Measurements from ENCODE around the gene PPP1R15A. TPM values are rescaled to one million over a fixed set of nuclear protein-coding genes. Genes with fewer than 3 reads are reported as not detected.

The PPP1R15A gene
- total RNA-seq, 1 donor from 2014 or later, result 52.1 TPM

DNA sequence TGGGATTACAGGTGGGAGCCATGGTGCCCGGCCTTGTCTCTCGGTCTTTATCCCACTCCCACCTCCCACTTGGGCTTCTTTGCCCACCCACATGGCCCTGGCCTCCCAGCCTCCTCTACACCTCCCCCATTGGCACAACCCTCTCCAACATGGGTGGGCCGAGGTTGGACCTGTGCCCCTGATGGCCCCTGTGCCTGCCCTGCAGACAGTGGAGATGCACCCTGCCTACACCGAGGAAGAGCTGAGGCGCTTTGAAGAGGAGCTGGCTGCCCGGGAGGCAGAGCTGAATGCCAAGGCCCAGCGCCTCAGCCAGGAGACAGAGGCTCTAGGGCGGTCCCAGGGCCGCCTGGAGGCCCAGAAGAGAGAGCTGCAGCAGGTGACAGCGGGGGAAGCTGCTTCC lies 48.7 kb downstream of the PPP1R15A start:
- Histone ChIP-seq H3K4me3 (no peak overlapping the region), H3K36me3 (peaks cover 0 to 48% of the 10 kb centered on the region in 2 donors), H3K9me3 (no peaks in the 10 kb centered on the region), H3K27me3 (no peaks in the 10 kb centered on the region), H3K4me1 (no peaks in the 10 kb centered on the region), H3K27ac (no peak overlapping the region)
- TF ChIP-seq, protein P1, sequence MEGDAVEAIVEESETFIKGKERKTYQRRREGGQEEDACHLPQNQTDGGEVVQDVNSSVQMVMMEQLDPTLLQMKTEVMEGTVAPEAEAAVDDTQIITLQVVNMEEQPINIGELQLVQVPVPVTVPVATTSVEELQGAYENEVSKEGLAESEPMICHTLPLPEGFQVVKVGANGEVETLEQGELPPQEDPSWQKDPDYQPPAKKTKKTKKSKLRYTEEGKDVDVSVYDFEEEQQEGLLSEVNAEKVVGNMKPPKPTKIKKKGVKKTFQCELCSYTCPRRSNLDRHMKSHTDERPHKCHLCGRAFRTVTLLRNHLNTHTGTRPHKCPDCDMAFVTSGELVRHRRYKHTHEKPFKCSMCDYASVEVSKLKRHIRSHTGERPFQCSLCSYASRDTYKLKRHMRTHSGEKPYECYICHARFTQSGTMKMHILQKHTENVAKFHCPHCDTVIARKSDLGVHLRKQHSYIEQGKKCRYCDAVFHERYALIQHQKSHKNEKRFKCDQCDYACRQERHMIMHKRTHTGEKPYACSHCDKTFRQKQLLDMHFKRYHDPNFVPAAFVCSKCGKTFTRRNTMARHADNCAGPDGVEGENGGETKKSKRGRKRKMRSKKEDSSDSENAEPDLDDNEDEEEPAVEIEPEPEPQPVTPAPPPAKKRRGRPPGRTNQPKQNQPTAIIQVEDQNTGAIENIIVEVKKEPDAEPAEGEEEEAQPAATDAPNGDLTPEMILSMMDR (IDR thresholded peaks at IDR 0.05), result no peak
- TF ChIP-seq POLR2AphosphoS5 (IDR thresholded peaks at IDR 0.05; ENCODE audit: insufficient read depth in 1 of 2, low read depth in 1 of 2) (no peak), POLR2A (IDR thresholded peaks at IDR 0.05) (no peak)
- no peak for DNase-seq (ENCODE audit: extremely low spot score in 2 of 2)
- intact Hi-C loops (cut with DNase I), result no loop called here

DNA sequence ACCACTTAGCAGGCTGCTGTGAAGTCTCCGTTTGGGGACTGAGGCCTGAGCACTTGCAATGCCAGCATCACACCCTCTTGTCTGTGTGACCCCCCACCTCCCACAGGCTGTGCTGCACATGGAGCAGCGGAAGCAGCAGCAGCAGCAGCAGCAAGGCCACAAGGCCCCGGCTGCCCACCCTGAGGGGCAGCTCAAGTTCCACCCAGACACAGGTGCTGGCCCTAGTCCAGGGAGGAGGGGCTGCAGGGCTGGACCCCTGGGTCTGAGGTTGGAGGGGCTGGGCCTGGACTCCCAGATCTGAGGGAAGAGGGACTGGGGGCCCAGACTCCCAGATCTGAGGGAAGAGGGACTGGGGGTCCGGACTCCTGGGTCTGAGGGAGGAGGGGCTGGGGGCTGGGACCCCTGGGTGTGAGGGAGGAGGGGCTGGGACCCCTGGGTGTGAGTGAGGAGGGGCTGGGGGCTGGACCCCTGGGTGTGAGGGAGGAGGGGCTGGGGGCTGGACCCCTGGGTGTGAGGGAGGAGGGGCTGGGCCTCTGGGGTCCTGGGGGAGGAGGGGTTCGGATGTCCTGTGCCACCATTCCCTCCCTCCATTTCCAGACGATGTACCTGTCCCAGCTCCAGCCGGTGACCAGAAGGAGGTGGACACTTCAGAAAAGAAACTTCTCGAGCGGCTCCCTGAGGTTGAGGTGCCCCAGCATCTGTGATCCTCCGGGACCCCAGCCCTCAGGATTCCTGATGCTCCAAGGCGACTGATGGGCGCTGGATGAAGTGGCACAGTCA lies 49.7 kb downstream of the PPP1R15A start:
- intact Hi-C loops (cut with DNase I), result no loop called here
- TF ChIP-seq, protein P1 (IDR thresholded peaks at IDR 0.05), result no peak
- TF ChIP-seq POLR2AphosphoS5 (IDR thresholded peaks at IDR 0.05; ENCODE audit: insufficient read depth in 1 of 2, low read depth in 1 of 2) (no peak), POLR2A (IDR thresholded peaks at IDR 0.05) (no peak)
- Histone ChIP-seq H3K9me3 (no peaks in the 10 kb centered on the region), H3K4me1 (peaks cover under 1% of the 10 kb centered on the region), H3K4me3 (no peak overlapping the region), H3K36me3 (peaks cover 0 to 38% of the 10 kb centered on the region in 2 donors), H3K27me3 (no peaks in the 10 kb centered on the region), H3K27ac (no peak overlapping the region)
- DNase-seq (ENCODE audit: extremely low spot score in 2 of 2), result no peak

- no peak for DNase-seq (ENCODE audit: extremely low spot score in 2 of 2)
- Histone ChIP-seq H3K9me3 (no peaks in the 10 kb centered on the region), H3K36me3 (peaks cover 0 to 32% of the 10 kb centered on the region in 2 donors), H3K27me3 (no peaks in the 10 kb centered on the region), H3K27ac (no peak overlapping the region), H3K4me3 (no peak overlapping the region), H3K4me1 (peaks cover 9% of the 10 kb centered on the region)
- TF ChIP-seq POLR2A (IDR thresholded peaks at IDR 0.05), result no peak
- intact Hi-C loops (cut with DNase I), result no loop called here
Measured at GRCh38 chr19:48922548-48923490, 50.6 kb downstream of the PPP1R15A start.

DNA sequence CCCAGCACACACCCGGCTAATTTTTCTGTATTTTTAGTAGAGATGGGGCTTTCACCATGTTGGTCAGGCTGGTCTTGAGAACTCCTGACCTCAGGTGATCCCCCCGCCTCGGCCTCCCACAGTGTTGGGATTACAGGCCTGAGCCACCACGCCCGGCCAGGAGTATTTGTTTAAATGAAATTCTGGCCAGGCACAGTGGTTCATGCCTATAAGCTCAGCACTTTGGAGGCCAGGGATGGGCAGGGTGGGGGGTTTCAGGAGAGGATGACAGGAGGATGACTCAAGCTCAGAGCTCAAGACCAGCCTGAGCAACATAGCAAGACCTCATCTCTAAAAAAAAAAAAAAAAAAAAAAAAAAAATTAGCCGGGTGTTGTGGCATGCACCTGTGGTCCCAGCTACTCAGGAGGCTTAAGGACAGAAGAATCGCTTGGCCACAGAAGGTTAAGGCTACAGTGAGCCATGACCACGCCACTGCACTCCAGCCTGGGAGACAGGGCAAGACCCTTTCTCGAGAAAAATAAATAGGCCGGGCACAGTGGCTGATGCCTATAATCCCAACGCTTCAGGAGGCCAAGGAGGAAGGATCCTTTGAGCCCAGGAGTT lies 53.1 kb downstream of the PPP1R15A start:
- H3K36me3 ChIP-seq, result peaks cover 0 to 9% of the 10 kb centered on the region in 2 donors
- no peaks in the 10 kb centered on the region for H3K9me3 ChIP-seq
- no peaks in the 10 kb centered on the region for H3K27me3 ChIP-seq
- TF ChIP-seq POLR2AphosphoS5 (IDR thresholded peaks at IDR 0.05; ENCODE audit: insufficient read depth in 1 of 2, low read depth in 1 of 2) (no peak), POLR2A (IDR thresholded peaks at IDR 0.05) (no peak)
- TF ChIP-seq, protein P1 (IDR thresholded peaks at IDR 0.05), result no peak
- no peak overlapping the region for H3K4me3 ChIP-seq
- DNase-seq (ENCODE audit: extremely low spot score in 2 of 2), result no peak
- H3K27ac ChIP-seq, result no peak overlapping the region
- intact Hi-C loops (cut with DNase I), result no loop called here
- peaks cover 9% of the 10 kb centered on the region for H3K4me1 ChIP-seq

Other genes starting within 250 kb of the PPP1R15A start
- gene DBP, start 235.0 kb upstream of the PPP1R15A start, total RNA-seq, result 4.9 TPM
- gene CA11, start 226.2 kb upstream of the PPP1R15A start, total RNA-seq, result 7.9 TPM
- 0.98 TPM for gene NTN5, start 199.4 kb upstream of the PPP1R15A start, total RNA-seq
- gene FUT2, start 176.4 kb upstream of the PPP1R15A start, total RNA-seq, result 6.1 TPM
- gene MAMSTR, start 152.7 kb upstream of the PPP1R15A start, total RNA-seq, result 3.4 TPM
- 31.2 TPM for gene RASIP1, start 131.8 kb upstream of the PPP1R15A start, total RNA-seq
- gene IZUMO1, start 125.5 kb upstream of the PPP1R15A start, total RNA-seq, result 2.2 TPM
- 6.4 TPM for gene FUT1, start 119.8 kb upstream of the PPP1R15A start, total RNA-seq
- not detected for gene FGF21, start 116.9 kb upstream of the PPP1R15A start, total RNA-seq
- gene BCAT2, start 61.4 kb upstream of the PPP1R15A start, total RNA-seq, result 41.5 TPM
- 19.2 TPM for gene HSD17B14, start 35.9 kb upstream of the PPP1R15A start, total RNA-seq
- gene PLEKHA4, start 3.8 kb upstream of the PPP1R15A start, total RNA-seq, result 37.1 TPM
- not detected for gene TULP2, start 26.3 kb downstream of the PPP1R15A start, total RNA-seq
- gene NUCB1, start 27.9 kb downstream of the PPP1R15A start, total RNA-seq, result 151 TPM
- not detected for gene DHDH, start 61.3 kb downstream of the PPP1R15A start, total RNA-seq
- 52.3 TPM for gene BAX, start 82.5 kb downstream of the PPP1R15A start, total RNA-seq
- 4,380 TPM for gene FTL, start 92.9 kb downstream of the PPP1R15A start, total RNA-seq
- gene GYS1, start 120.9 kb downstream of the PPP1R15A start, total RNA-seq, result 32.2 TPM
- 100 TPM for gene RUVBL2, start 121.5 kb downstream of the PPP1R15A start, total RNA-seq
- not detected for gene LHB, start 144.7 kb downstream of the PPP1R15A start, total RNA-seq
- gene CGB3, start 151.9 kb downstream of the PPP1R15A start, total RNA-seq, result not detected
- gene CGB2, start 159.5 kb downstream of the PPP1R15A start, total RNA-seq, result not detected
- not detected for gene CGB1, start 164.5 kb downstream of the PPP1R15A start, total RNA-seq
- gene CGB5, start 171.4 kb downstream of the PPP1R15A start, total RNA-seq, result not detected
- not detected for gene CGB8, start 176.7 kb downstream of the PPP1R15A start, total RNA-seq
- 0.98 TPM for gene CGB7, start 185.3 kb downstream of the PPP1R15A start, total RNA-seq
- 6.1 TPM for gene NTF4, start 192.4 kb downstream of the PPP1R15A start, total RNA-seq
- gene KCNA7, start 200.3 kb downstream of the PPP1R15A start, total RNA-seq, result not detected
- 380 TPM for gene SNRNP70, start 213.0 kb downstream of the PPP1R15A start, total RNA-seq
- gene LIN7B, start 241.9 kb downstream of the PPP1R15A start, total RNA-seq, result 23.8 TPM
- not detected for gene C19orf73, start 246.7 kb downstream of the PPP1R15A start, total RNA-seq
- 4.7 TPM for gene PPFIA3, start 247.1 kb downstream of the PPP1R15A start, total RNA-seq